ENCODE measurements around the gene NRP1. TPM values are rescaled to one million over a fixed set of nuclear protein-coding genes. Genes with fewer than 3 reads are reported as not detected.
A peak's percentile ranks its signal among the peaks of the same experiment; 100 is the strongest.

The NRP1 gene
- total and polyA plus RNA-seq, 4 donors = 18.5 to 188 (median 71.7) TPM

- H3K4me3 ChIP-seq = no peak overlapping the region
- no peaks in the 10 kb centered on the region for H3K9me3 ChIP-seq (ENCODE audit: control insufficient read depth in 4 of 4, insufficient read depth in 3 of 4, low read length in 3 of 4)
- DNase-seq = no peak
- peaks cover 3 to 34% (median 5%) of the 10 kb centered on the region in 5 donors for H3K4me1 ChIP-seq (ENCODE audit: control insufficient read depth in 5 of 5, insufficient read depth in 5 of 5, low read length in 5 of 5)
- ATAC-seq (ENCODE audit: insufficient read depth, low FRiP score) = no peak
- TF ChIP-seq, protein P1, sequence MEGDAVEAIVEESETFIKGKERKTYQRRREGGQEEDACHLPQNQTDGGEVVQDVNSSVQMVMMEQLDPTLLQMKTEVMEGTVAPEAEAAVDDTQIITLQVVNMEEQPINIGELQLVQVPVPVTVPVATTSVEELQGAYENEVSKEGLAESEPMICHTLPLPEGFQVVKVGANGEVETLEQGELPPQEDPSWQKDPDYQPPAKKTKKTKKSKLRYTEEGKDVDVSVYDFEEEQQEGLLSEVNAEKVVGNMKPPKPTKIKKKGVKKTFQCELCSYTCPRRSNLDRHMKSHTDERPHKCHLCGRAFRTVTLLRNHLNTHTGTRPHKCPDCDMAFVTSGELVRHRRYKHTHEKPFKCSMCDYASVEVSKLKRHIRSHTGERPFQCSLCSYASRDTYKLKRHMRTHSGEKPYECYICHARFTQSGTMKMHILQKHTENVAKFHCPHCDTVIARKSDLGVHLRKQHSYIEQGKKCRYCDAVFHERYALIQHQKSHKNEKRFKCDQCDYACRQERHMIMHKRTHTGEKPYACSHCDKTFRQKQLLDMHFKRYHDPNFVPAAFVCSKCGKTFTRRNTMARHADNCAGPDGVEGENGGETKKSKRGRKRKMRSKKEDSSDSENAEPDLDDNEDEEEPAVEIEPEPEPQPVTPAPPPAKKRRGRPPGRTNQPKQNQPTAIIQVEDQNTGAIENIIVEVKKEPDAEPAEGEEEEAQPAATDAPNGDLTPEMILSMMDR (IDR thresholded peaks at IDR 0.05; ENCODE audit: control extremely low read depth, extremely low read depth) = no peak
- H3K27me3 ChIP-seq (ENCODE audit: control insufficient read depth in 3 of 3, insufficient read depth in 3 of 3, low read length in 2 of 3) = no peaks in the 10 kb centered on the region
- peaks cover 0 to 21% (median 8%) of the 10 kb centered on the region in 4 donors for H3K36me3 ChIP-seq (ENCODE audit: control insufficient read depth in 4 of 4, insufficient read depth in 4 of 4, low read length in 4 of 4)
- no peak overlapping the region for H3K9ac ChIP-seq (ENCODE audit: insufficient read depth in 1 of 2, low read length in 2 of 2)
- WGBS, 2 donors = 47 to 62% methylated on average over 8 of the region's 8 CpGs
- H3K27ac ChIP-seq (ENCODE audit: low read depth in 1 of 2, low read length in 1 of 2) = peak overlapping the region in 1 of 2 donors; percentile 41
These were observed 25.1 kb downstream of the NRP1 start for GRCh38 chr10:33309406-33309805.

- 99% methylated on average over 5 of the region's 5 CpGs for WGBS, 2 donors
These were observed 26.6 kb downstream of the NRP1 start for GRCh38 chr10:33307835-33308234.

GRCh38 chr10:33306701-33307519, 27.6 kb downstream of the NRP1 start:
- Histone ChIP-seq H3K9me3 (ENCODE audit: control insufficient read depth in 4 of 4, insufficient read depth in 3 of 4, low read length in 3 of 4) (no peaks in the 10 kb centered on the region), H3K9ac (ENCODE audit: insufficient read depth in 1 of 2, low read length in 2 of 2) (no peak overlapping the region), H3K27me3 (ENCODE audit: control insufficient read depth in 3 of 3, insufficient read depth in 3 of 3, low read length in 2 of 3) (no peaks in the 10 kb centered on the region), H3K27ac (ENCODE audit: low read depth in 1 of 2, low read length in 1 of 2) (peak overlapping the region in 1 of 2 donors; percentile 68), H3K36me3 (ENCODE audit: control insufficient read depth in 4 of 4, insufficient read depth in 4 of 4, low read length in 4 of 4) (peaks cover 0 to 15% (median 6%) of the 10 kb centered on the region in 4 donors), H3K4me3 (no peak overlapping the region), H3K4me1 (ENCODE audit: control insufficient read depth in 5 of 5, insufficient read depth in 5 of 5, low read length in 5 of 5) (peaks cover 4 to 57% (median 9%) of the 10 kb centered on the region in 5 donors)
- DNase-seq (peak in 2 of 3 donors; percentile 29 to 53), ATAC-seq (ENCODE audit: insufficient read depth, low FRiP score) (no peak)
- 84 to 87% methylated on average over 4 of the region's 4 CpGs for WGBS, 2 donors
- TF ChIP-seq, protein P1 (IDR thresholded peaks at IDR 0.05; ENCODE audit: control extremely low read depth, extremely low read depth) = no peak

More at GRCh38 chr10:33307835-33308234, 26.6 kb downstream of the NRP1 start:
- Histone ChIP-seq H3K27me3 (ENCODE audit: control insufficient read depth in 3 of 3, insufficient read depth in 3 of 3, low read length in 2 of 3) (no peaks in the 10 kb centered on the region), H3K9me3 (ENCODE audit: control insufficient read depth in 4 of 4, insufficient read depth in 3 of 4, low read length in 3 of 4) (no peaks in the 10 kb centered on the region), H3K27ac (ENCODE audit: low read depth in 1 of 2, low read length in 1 of 2) (no peak overlapping the region), H3K36me3 (ENCODE audit: control insufficient read depth in 4 of 4, insufficient read depth in 4 of 4, low read length in 4 of 4) (peaks cover 0 to 18% (median 6%) of the 10 kb centered on the region in 4 donors), H3K9ac (ENCODE audit: insufficient read depth in 1 of 2, low read length in 2 of 2) (no peak overlapping the region), H3K4me1 (ENCODE audit: control insufficient read depth in 5 of 5, insufficient read depth in 5 of 5, low read length in 5 of 5) (peaks cover 2 to 48% (median 9%) of the 10 kb centered on the region in 5 donors), H3K4me3 (no peak overlapping the region)
- ATAC-seq (ENCODE audit: insufficient read depth, low FRiP score) = no peak
- TF ChIP-seq, protein P1 (IDR thresholded peaks at IDR 0.05; ENCODE audit: control extremely low read depth, extremely low read depth) = no peak
- no peak for DNase-seq

Data from lung (tissue), 12 donors.